Measurements from ENCODE around the gene FGD3.

- TF ChIP-seq, protein P1, sequence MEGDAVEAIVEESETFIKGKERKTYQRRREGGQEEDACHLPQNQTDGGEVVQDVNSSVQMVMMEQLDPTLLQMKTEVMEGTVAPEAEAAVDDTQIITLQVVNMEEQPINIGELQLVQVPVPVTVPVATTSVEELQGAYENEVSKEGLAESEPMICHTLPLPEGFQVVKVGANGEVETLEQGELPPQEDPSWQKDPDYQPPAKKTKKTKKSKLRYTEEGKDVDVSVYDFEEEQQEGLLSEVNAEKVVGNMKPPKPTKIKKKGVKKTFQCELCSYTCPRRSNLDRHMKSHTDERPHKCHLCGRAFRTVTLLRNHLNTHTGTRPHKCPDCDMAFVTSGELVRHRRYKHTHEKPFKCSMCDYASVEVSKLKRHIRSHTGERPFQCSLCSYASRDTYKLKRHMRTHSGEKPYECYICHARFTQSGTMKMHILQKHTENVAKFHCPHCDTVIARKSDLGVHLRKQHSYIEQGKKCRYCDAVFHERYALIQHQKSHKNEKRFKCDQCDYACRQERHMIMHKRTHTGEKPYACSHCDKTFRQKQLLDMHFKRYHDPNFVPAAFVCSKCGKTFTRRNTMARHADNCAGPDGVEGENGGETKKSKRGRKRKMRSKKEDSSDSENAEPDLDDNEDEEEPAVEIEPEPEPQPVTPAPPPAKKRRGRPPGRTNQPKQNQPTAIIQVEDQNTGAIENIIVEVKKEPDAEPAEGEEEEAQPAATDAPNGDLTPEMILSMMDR (IDR thresholded peaks at IDR 0.05; ENCODE audit: insufficient read depth, low read length, poor library complexity, severe bottlenecking): no peak
- TF ChIP-seq EZH2phosphoT487 (conservative IDR thresholded peaks at IDR 0.05; ENCODE audit: low read length): no peak
Observed at GRCh38 chr9:93039456-93039855, 92.1 kb downstream of the FGD3 start.

All from SU-DHL-6 (cell line).